Right lobe of liver (tissue), 6 donors: ENCODE data around the gene BEX2. TPM values are rescaled to one million over a fixed set of nuclear protein-coding genes. Genes with fewer than 3 reads are reported as not detected.

Experiments used
- ATAC-seq, 4 donors: fragments of 200-7000 bp; cut with Tn5 transposase; one replicate each; pipeline ENCODE4 v1.9.1; 2020; ENCODE audit warnings: mild to moderate bottlenecking in 4 of 4, moderate library complexity in 4 of 4
- DNase-seq, 3 donors: peaks; one replicate each; pipeline ENCODE4 v3.0.0-alpha.2; 2020
- H3K27ac ChIP-seq, 3 donors: fragments of 200-600 bp; one replicate each; pipeline ENCODE4 v1.8.0; 2022
- H3K27me3 ChIP-seq, 2 donors: fragments of 200-600 bp; one replicate each; pipeline ENCODE4 v1.8.0; 2022
- H3K36me3 ChIP-seq, 4 donors: fragments of 200-600 bp; sonication (generic) in 1 of 4; one replicate each; pipeline versions ENCODE4 v1.5.1 to v1.8.0; 2017 to 2022; ENCODE audit warnings: control low read depth in 1 of 4
- H3K4me1 ChIP-seq, 4 donors: fragments of 200-600 bp; sonication (generic) in 1 of 4; one replicate each; pipeline versions ENCODE4 v1.5.1 to v1.8.0; 2017 to 2022; ENCODE audit warnings: control low read depth in 1 of 4
- H3K4me3 ChIP-seq, 3 donors: fragments of 200-600 bp; one replicate each; pipeline ENCODE4 v1.8.0; 2022
- H3K9me3 ChIP-seq, 4 donors: fragments of 200-600 bp; sonication (generic) in 1 of 4; one replicate each; pipeline versions ENCODE4 v1.5.1 to v1.8.0; 2017 to 2022; ENCODE audit warnings: control low read depth in 1 of 4
- CTCF ChIP-seq, 4 donors: fragments of 200-600 bp in 3 of 4; fragments of 450-650 bp in 1 of 4; IDR thresholded peaks; one replicate each; pipeline versions ENCODE4 v1.5.1 to v1.8.0; 2016 to 2022; ENCODE audit warnings: antibody characterized with exemption in 4 of 4, mild to moderate bottlenecking in 2 of 4
- POLR2A ChIP-seq: fragments of 450-650 bp; IDR thresholded peaks from one replicate; pipeline ENCODE4 v1.6.1; 2017; ENCODE audit warnings: antibody characterized with exemption, mild to moderate bottlenecking
- WGBS: methylation state at CpG from one replicate; pipeline ENCODE4 v1.1.6; 2018; ENCODE audit warnings: low coverage, low lambda C conversion rate; ENCODE audit not compliant: insufficient coverage; ENCODE audit errors: missing lambda C conversion rate; 5-methylcytosine and 5-hydroxymethylcytosine counted together
- intact Hi-C, 2 donors: fragments of 100-400 bp; cut with DNase I; formaldehyde crosslinking; loops; one replicate each; pipeline versions ENCODE4 v1.11.2 to v1.14.1; 2022
- total RNA-seq, 6 experiments: library from RNA; depleted of rRNA in 2 of 6; stranded (reverse); fragments of >200 nt in 2 of 6; fragmentation: NEBNext Ultra II Directional in 3 of 6; extraction: Animal tissue kit (Norgen Biotek cat#: 25700) in 3 of 6; gene quantifications; one replicate each; pipeline versions ENCODE4 v1.1.0 to v1.2.4, GENCODE V29; 2016 to 2023
- donor health status: DM: no; HTN: yes; CAD: no.
- donor health status: DM: no; HTN: no; CAD: no.
- donor health status: DM: no; HTN: no; CAD: no.
- donor health status: DM: no; HTN: yes; CAD: no.
- donor health status: DM: no; HTN: yes; CAD: no.

Gene BEX2
- total RNA-seq, 6 experiments from 2014 or later: 1.9 to 2.1 (median 2.1) TPM; not detected in 3

GRCh38 chrX:103356130-103356798 is 45.5 kb upstream of the BEX2 start, which contains the start of gene TCEAL9:
Gene TCEAL9, plus strand, starts transcription at chrX:103356506. Its CDS starts 1,179 bp downstream, at chrX:103357685.
- ATAC-seq (peak; percentile 87 to 93 (median 91)), DNase-seq (peak; percentile 49 to 57 (median 49))
- WGBS: 25% methylated on average over 17 of the region's 18 CpGs
- Histone ChIP-seq H3K36me3 (no peaks in the 10 kb centered on the region), H3K4me1 (no peaks in the 10 kb centered on the region), H3K27me3 (peaks cover 0 to 4% of the 10 kb centered on the region in 2 donors), H3K4me3 (peak within 1 kb of the TSS; percentile 41 to 58 (median 54)), H3K9me3 (no peaks in the 10 kb centered on the region), H3K27ac (peak within 1 kb of the TSS; percentile 75 to 87 (median 78))
- intact Hi-C loops: no loop called here
- TF ChIP-seq POLR2A (peak; percentile 63), CTCF (IDR thresholded peaks at IDR 0.05) (no peak)

- Histone ChIP-seq H3K4me3 (no peak overlapping the region), H3K27ac (no peak overlapping the region), H3K36me3 (no peaks in the 10 kb centered on the region), H3K9me3 (no peaks in the 10 kb centered on the region), H3K27me3 (peaks cover 8 to 19% of the 10 kb centered on the region in 2 donors), H3K4me1 (no peaks in the 10 kb centered on the region)
- no peak for ATAC-seq
- no peak for DNase-seq
- TF ChIP-seq CTCF (IDR thresholded peaks at IDR 0.05): no peak
- intact Hi-C loops: loop anchor here in 1 of 2 donors (10.0 kb wide), 1 partner anchor 117 kb away; no protein-coding TSS in a partner anchor
- WGBS: 36% methylated on average over 26 of the region's 29 CpGs
These were observed 37.0 kb upstream of the BEX2 start for GRCh38 chrX:103347682-103348397.

GRCh38 chrX:103344606-103345005 is 33.8 kb upstream of the BEX2 start:
- DNase-seq (no peak), ATAC-seq (no peak)
- intact Hi-C loops: loop anchor here in 1 of 2 donors (10.0 kb wide), 1 partner anchor 120 kb away; no protein-coding TSS in a partner anchor
- Histone ChIP-seq H3K4me3 (no peak overlapping the region), H3K27me3 (peaks cover 2 to 15% of the 10 kb centered on the region in 2 donors), H3K4me1 (no peaks in the 10 kb centered on the region), H3K9me3 (no peaks in the 10 kb centered on the region), H3K36me3 (no peaks in the 10 kb centered on the region), H3K27ac (no peak overlapping the region)
- 35% methylated on average over 2 of the region's 2 CpGs for WGBS
- no peak for TF ChIP-seq POLR2A
- TF ChIP-seq CTCF (IDR thresholded peaks at IDR 0.05): no peak

- H3K4me3 ChIP-seq: no peak overlapping the region
- peak; percentile 64 to 83 (median 68) for ATAC-seq
- 10% methylated on average over 2 of the region's 2 CpGs for WGBS
- no peak for TF ChIP-seq POLR2A
- peak; percentile 64 to 73 (median 67) for TF ChIP-seq CTCF (IDR thresholded peaks at IDR 0.05)
- no peaks in the 10 kb centered on the region for H3K9me3 ChIP-seq
- no peaks in the 10 kb centered on the region for H3K36me3 ChIP-seq
- intact Hi-C loops: loop anchor here in 1 of 2 donors (10.0 kb wide), 1 partner anchor 122 kb away; no protein-coding TSS in a partner anchor
- H3K27me3 ChIP-seq: peaks cover 0 to 7% of the 10 kb centered on the region in 2 donors
- no peaks in the 10 kb centered on the region for H3K4me1 ChIP-seq
- DNase-seq: no peak
- H3K27ac ChIP-seq: no peak overlapping the region
These were observed 32.3 kb upstream of the BEX2 start for GRCh38 chrX:103343105-103343504.
